Stimulated activated CD4-positive, alpha-beta T cell treated with anti-CD3 and anti-CD28 coated beads, Interleukin-12 subunit alpha, Interleukin-12 subunit beta, amount 100 ng/mL, for 24 hours (primary cell): ENCODE measurements around the gene MARCHF10.
"Not testable (repeated sequence)": the region's sequence is repeated elsewhere in the genome, so short reads cannot be mapped to it uniquely, and the experiment has no call there.

Source experiments
- DNase-seq, 2 experiments: peaks; one replicate each; pipeline ENCODE4 v3.0.0-alpha.2; 2020; ENCODE audit warnings: low read depth in 2 of 2

MARCHF10 gene

GRCh38 chr17:62696726-62697490 lies 111.2 kb downstream of the MARCHF10 start:
- DNase-seq = no peak

GRCh38 chr17:62696256-62696655 lies 111.9 kb downstream of the MARCHF10 start:
- no peak for DNase-seq

GRCh38 chr17:62695093-62695738 lies 112.9 kb downstream of the MARCHF10 start:
- DNase-seq = not testable (repeated sequence)

GRCh38 chr17:62693616-62694409 lies 114.3 kb downstream of the MARCHF10 start:
- DNase-seq = no peak

GRCh38 chr17:62692721-62693431 lies 115.2 kb downstream of the MARCHF10 start:
- DNase-seq = no peak

GRCh38 chr17:62692159-62692651 lies 115.9 kb downstream of the MARCHF10 start:
- no peak for DNase-seq

GRCh38 chr17:62691589-62691915 lies 116.6 kb downstream of the MARCHF10 start:
- not testable (repeated sequence) for DNase-seq

- DNase-seq = no peak
These were observed 117.8 kb downstream of the MARCHF10 start for GRCh38 chr17:62690168-62690897.

- no peak for DNase-seq
These were observed 118.5 kb downstream of the MARCHF10 start for GRCh38 chr17:62689441-62690167.

GRCh38 chr17:62688398-62689160 lies 119.5 kb downstream of the MARCHF10 start:
- DNase-seq = no peak

GRCh38 chr17:62687997-62688396 lies 120.1 kb downstream of the MARCHF10 start:
- no peak for DNase-seq

GRCh38 chr17:62684179-62684578 lies 123.9 kb downstream of the MARCHF10 start:
- no peak for DNase-seq

- no peak for DNase-seq
These were observed 126.2 kb downstream of the MARCHF10 start for GRCh38 chr17:62681939-62682381.

- DNase-seq = no peak
These were observed 126.8 kb downstream of the MARCHF10 start for GRCh38 chr17:62681061-62681938.

GRCh38 chr17:62680541-62681052 lies 127.5 kb downstream of the MARCHF10 start:
- DNase-seq = no peak

GRCh38 chr17:62679866-62680377 lies 128.2 kb downstream of the MARCHF10 start:
- DNase-seq = no peak

- DNase-seq = no peak
These were observed 129.7 kb downstream of the MARCHF10 start for GRCh38 chr17:62678214-62678919.
